Psoas muscle (tissue), 8 donors: ENCODE results near the gene TSPAN15. TPM values are rescaled to one million over a fixed set of nuclear protein-coding genes. Genes with fewer than 3 reads are reported as not detected.

Experiments used
- ATAC-seq, 4 donors: fragments of 200-7000 bp; cut with Tn5 transposase; one replicate each; pipeline ENCODE4 v1.9.1; 2020; ENCODE audit warnings: moderate library complexity in 3 of 4, mild to moderate bottlenecking in 2 of 4
- DNase-seq, 2 donors: peaks; one replicate each; pipeline ENCODE4 v3.0.0-alpha.2; 2020
- H3K27ac ChIP-seq: fragments of 200-600 bp; one replicate; pipeline ENCODE4 v1.8.0; 2022
- H3K27me3 ChIP-seq, 3 donors: fragments of 200-600 bp in 1 of 3; one replicate each; pipeline versions ENCODE4 v1.6.1 to v1.8.0; 2013 to 2022; ENCODE audit warnings: low read length in 2 of 3, mild to moderate bottlenecking in 2 of 3, moderate library complexity in 1 of 3; ENCODE audit not compliant: insufficient read depth in 3 of 3
- H3K36me3 ChIP-seq, 2 donors: fragments of 200-600 bp in 1 of 2; one replicate each; pipeline versions ENCODE4 v1.6.1 to v1.8.0; 2013 to 2022; ENCODE audit warnings: low read depth in 1 of 2, mild to moderate bottlenecking in 1 of 2, moderate library complexity in 1 of 2; ENCODE audit not compliant: insufficient read depth in 1 of 2
- H3K4me1 ChIP-seq: fragments of 200-600 bp; one replicate; pipeline ENCODE4 v1.8.0; 2022
- H3K4me3 ChIP-seq: fragments of 200-600 bp; one replicate; pipeline ENCODE4 v1.8.0; 2022; ENCODE audit warnings: mild to moderate bottlenecking
- H3K9me3 ChIP-seq: fragments of 200-600 bp; one replicate; pipeline ENCODE4 v1.8.0; 2022
- WGBS, 3 donors: extraction: QIAGEN DNeasy Blood & Tissue Kit; methylation state at CpG; one replicate each; pipeline versions ENCODE4 v1.1.6 to v1.1.7; 2013; 5-methylcytosine and 5-hydroxymethylcytosine counted together
- intact Hi-C, 2 donors: fragments of 100-400 bp; cut with DNase I; formaldehyde crosslinking; loops; one replicate each; pipeline versions ENCODE4 v1.11.0 to v1.14.2; 2022
- polyA plus RNA-seq, 3 donors: library from polyadenylated mRNA; stranded (reverse); fragments of 200-250 nt; gene quantifications; one replicate each; pipeline ENCODE4 v1.2.3, GENCODE V29; 2013
- total RNA-seq, 4 donors: library from RNA; stranded (reverse); fragmentation: NEBNext Ultra II Directional in 2 of 4; extraction: Animal tissue kit (Norgen Biotek cat#: 25700) in 2 of 4; gene quantifications; one replicate each; pipeline versions ENCODE4 v1.2.1 to v1.2.4, GENCODE V29; 2021 to 2023
- TF ChIP-seq, protein P1 (sequence below): fragments of 200-600 bp; IDR thresholded peaks from one replicate; pipeline ENCODE4 v1.8.0; 2022; ENCODE audit warnings: antibody characterized with exemption
- donor health status: healthy with polysubstance abuse.
- donor health status: DM: no; HTN: no; CAD: no; lungs with moderate emphysema.
- donor health status: Bipolar disorder and iron deficiency.
- donor health status: healthy.
- donor health status: DM: yes; HTN: yes; CAD: no.
- donor health status: DM: no; HTN: no; CAD: no.
- donor health status: DM: no; HTN: no; CAD: no.
- donor health status: DM: yes; HTN: yes; CAD: no.

The TSPAN15 gene
- total and polyA plus RNA-seq, 7 donors = 6.3 to 35.0 (median 10.7) TPM

GRCh38 chr10:69464401-69464800, 13.1 kb downstream of the TSPAN15 start:
- no peak overlapping the region for H3K4me3 ChIP-seq

DNA sequence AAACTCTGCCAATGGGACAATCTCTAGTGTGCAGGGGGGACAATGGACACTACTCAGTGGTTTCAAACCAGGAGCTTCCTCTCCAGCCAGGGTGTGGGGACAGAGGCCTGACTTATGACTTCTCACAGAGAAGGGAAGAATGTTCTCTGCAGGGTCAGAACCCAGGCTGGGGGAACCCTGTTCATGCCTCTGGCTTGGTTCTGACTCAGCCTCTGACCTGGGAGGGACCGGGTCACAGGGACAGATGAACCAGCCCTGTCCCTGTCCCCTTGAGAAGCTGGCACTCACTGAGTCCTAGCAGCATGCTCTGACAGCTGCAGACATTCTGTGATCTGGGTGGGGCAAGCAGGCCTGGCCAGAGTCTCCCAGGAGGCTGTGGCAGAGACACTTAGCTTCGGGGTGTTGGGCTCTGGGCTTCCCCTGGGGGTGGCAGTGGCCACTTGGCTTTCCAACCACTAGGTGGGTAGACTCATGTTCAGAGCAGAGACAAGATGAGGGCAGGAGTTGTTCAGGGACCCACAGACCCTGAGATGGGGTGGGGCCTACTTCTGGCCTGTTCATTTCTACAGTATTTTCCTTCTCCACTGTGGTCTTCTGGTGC, 13.6 kb downstream of the TSPAN15 start:
- Histone ChIP-seq H3K4me3 (no peak overlapping the region), H3K4me1 (peaks cover 73% of the 10 kb centered on the region), H3K9me3 (no peaks in the 10 kb centered on the region), H3K27me3 (no peaks in the 10 kb centered on the region), H3K27ac (peak overlapping the region; percentile 87), H3K36me3 (no peaks in the 10 kb centered on the region)
- intact Hi-C loops = no loop called here
- ATAC-seq (peak; percentile 88 to 96 (median 94)), DNase-seq (peak; percentile 59 to 89)
- 3 to 25% (median 9%) methylated on average over 2 of the region's 2 CpGs for WGBS, 3 donors
- TF ChIP-seq, protein P1, sequence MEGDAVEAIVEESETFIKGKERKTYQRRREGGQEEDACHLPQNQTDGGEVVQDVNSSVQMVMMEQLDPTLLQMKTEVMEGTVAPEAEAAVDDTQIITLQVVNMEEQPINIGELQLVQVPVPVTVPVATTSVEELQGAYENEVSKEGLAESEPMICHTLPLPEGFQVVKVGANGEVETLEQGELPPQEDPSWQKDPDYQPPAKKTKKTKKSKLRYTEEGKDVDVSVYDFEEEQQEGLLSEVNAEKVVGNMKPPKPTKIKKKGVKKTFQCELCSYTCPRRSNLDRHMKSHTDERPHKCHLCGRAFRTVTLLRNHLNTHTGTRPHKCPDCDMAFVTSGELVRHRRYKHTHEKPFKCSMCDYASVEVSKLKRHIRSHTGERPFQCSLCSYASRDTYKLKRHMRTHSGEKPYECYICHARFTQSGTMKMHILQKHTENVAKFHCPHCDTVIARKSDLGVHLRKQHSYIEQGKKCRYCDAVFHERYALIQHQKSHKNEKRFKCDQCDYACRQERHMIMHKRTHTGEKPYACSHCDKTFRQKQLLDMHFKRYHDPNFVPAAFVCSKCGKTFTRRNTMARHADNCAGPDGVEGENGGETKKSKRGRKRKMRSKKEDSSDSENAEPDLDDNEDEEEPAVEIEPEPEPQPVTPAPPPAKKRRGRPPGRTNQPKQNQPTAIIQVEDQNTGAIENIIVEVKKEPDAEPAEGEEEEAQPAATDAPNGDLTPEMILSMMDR = no peak

More at GRCh38 chr10:69464401-69464800, 13.1 kb downstream of the TSPAN15 start:
- 48 to 52% (median 50%) methylated on average over 7 of the region's 7 CpGs for WGBS, 3 donors
- DNase-seq (no peak), ATAC-seq (peak in 3 of 4 donors; percentile 0 to 13 (median 7))
- H3K36me3 ChIP-seq = no peaks in the 10 kb centered on the region
- peaks cover 72% of the 10 kb centered on the region for H3K4me1 ChIP-seq
- no peaks in the 10 kb centered on the region for H3K27me3 ChIP-seq
- intact Hi-C loops = no loop called here
- no peaks in the 10 kb centered on the region for H3K9me3 ChIP-seq
- TF ChIP-seq, protein P1 = no peak
- H3K27ac ChIP-seq = peak overlapping the region; percentile 87

DNA sequence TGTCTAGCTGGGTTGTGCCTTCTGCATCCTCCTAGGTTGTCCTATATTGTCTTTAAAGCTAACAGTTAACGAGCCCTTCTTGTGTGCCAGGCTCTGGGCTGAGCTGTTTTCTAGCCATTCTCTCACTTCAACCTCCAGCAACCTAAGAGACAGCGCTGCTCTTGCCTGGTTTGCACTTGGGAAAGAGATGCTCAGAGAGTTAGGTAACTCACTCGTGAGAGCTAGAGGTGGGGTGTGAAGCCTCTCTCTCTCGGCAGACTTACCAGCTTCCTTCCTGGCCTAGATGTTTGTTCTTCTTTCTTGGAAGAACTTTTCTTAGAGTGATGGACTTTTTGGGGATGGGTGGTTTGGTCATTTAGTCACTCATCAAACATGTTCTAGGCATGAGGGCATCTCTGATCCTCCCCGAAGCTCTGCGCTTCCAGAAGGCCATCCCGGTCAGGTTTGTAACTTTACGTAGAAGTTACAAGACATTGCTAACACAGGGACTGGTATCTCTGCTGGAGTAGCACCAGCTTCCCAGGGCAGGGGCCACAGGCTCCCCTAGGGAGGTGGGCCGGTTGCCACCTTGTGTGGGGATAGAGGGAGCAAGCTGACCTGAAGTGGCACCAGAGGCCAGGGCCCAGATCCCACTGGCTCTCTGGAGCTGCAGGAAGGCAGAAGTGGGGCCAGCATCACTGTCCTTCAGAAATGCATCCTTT, 14.3 kb downstream of the TSPAN15 start:
- H3K27ac ChIP-seq = peak overlapping the region; percentile 87
- intact Hi-C loops = no loop called here
- no peaks in the 10 kb centered on the region for H3K27me3 ChIP-seq
- H3K36me3 ChIP-seq = no peaks in the 10 kb centered on the region
- peaks cover 67% of the 10 kb centered on the region for H3K4me1 ChIP-seq
- H3K9me3 ChIP-seq = no peaks in the 10 kb centered on the region
- H3K4me3 ChIP-seq = no peak overlapping the region
- TF ChIP-seq, protein P1 = no peak
- ATAC-seq (peak in 1 of 4 donors; percentile 5), DNase-seq (no peak)
- WGBS, 3 donors = 59 to 83% (median 74%) methylated on average over 9 of the region's 9 CpGs

- TF ChIP-seq, protein P1 = no peak
- no peak overlapping the region for H3K4me3 ChIP-seq
- peak overlapping the region; percentile 87 for H3K27ac ChIP-seq
- ATAC-seq (no peak), DNase-seq (no peak)
- peaks cover 68% of the 10 kb centered on the region for H3K4me1 ChIP-seq
- intact Hi-C loops = no loop called here
- 16 to 43% (median 35%) methylated on average over 5 of the region's 5 CpGs for WGBS, 3 donors
- H3K9me3 ChIP-seq = no peaks in the 10 kb centered on the region
- H3K36me3 ChIP-seq = no peaks in the 10 kb centered on the region
- no peaks in the 10 kb centered on the region for H3K27me3 ChIP-seq
Observed at GRCh38 chr10:69466158-69466490, 14.9 kb downstream of the TSPAN15 start.
